SU-DHL-6 (cell line): Measurements from ENCODE around the gene TMEM187.

Source experiments
- H2AFZ ChIP-seq: fragments of 200-600 bp; sonication (generic); 2 replicates; pipeline ENCODE4 v1.6.1; 2014; ENCODE audit warnings: low read depth, mild to moderate bottlenecking, moderate library complexity, mixed read lengths, antibody characterized with exemption, low read length; ENCODE audit not compliant: severe bottlenecking
- H3F3A ChIP-seq: fragments of 200-600 bp; shearing (Covaris generic); 2 replicates; pipeline ENCODE4 v1.6.0; 2016; ENCODE audit warnings: antibody characterized with exemption, mild to moderate bottlenecking; ENCODE audit not compliant: insufficient read depth
- H3K27ac ChIP-seq: fragments of 200-600 bp; sonication (generic); 2 replicates; pipeline ENCODE4 v1.5.1; 2016; ENCODE audit warnings: low read depth, mild to moderate bottlenecking, low read length, moderate library complexity, mixed read lengths
- H3K27me3 ChIP-seq: fragments of 200-600 bp; sonication (generic), shearing (Covaris generic); 2 replicates; pipeline ENCODE4 v1.6.0; 2014; ENCODE audit warnings: mild to moderate bottlenecking, low read length
- H3K36me3 ChIP-seq: fragments of 200-600 bp; sonication (generic); 2 replicates; pipeline ENCODE4 v1.6.1; 2014; ENCODE audit warnings: mild to moderate bottlenecking, low read length, mixed read lengths
- H3K4me2 ChIP-seq: fragments of 300-600, 200-600 bp; shearing (Covaris generic), sonication (generic); 2 replicates; pipeline ENCODE4 v1.6.0; 2014; ENCODE audit warnings: low read length, low read depth, mild to moderate bottlenecking; ENCODE audit not compliant: poor library complexity, severe bottlenecking
- H3K4me3 ChIP-seq: fragments of 200-600 bp; sonication (generic); 2 replicates; pipeline ENCODE4 v1.5.1; 2014; ENCODE audit warnings: antibody characterized with exemption, low read length, mild to moderate bottlenecking, mixed read lengths; ENCODE audit not compliant: insufficient read depth, poor library complexity, severe bottlenecking
- H3K79me2 ChIP-seq: fragments of 200-600 bp; sonication (generic); 2 replicates; pipeline ENCODE4 v1.6.1; 2014; ENCODE audit warnings: mild to moderate bottlenecking, low read length, moderate library complexity; ENCODE audit not compliant: insufficient read depth
- H3K9ac ChIP-seq: fragments of 200-600 bp; sonication (generic); 2 replicates; pipeline ENCODE4 v1.7.0; 2014; ENCODE audit warnings: mild to moderate bottlenecking, low read length
- H3K9me2 ChIP-seq: fragments of 200-600 bp; sonication (generic); replicated peaks from 2 replicates; pipeline ENCODE4 v1.6.1; 2014; ENCODE audit warnings: low read length; ENCODE audit not compliant: insufficient read depth
- H3K9me3 ChIP-seq: fragments of 200-600 bp; sonication (generic); 2 replicates; pipeline ENCODE4 v1.6.1; 2014; ENCODE audit warnings: low read length, mixed read lengths; ENCODE audit not compliant: insufficient read depth
- H4K20me1 ChIP-seq: fragments of 200-600 bp; sonication (generic); 2 replicates; pipeline ENCODE4 v1.6.1; 2014; ENCODE audit warnings: low read depth, mild to moderate bottlenecking, antibody characterized with exemption, low read length, moderate library complexity, mixed read lengths
- EZH2phosphoT487 ChIP-seq: fragments of 200-600 bp; sonication (generic), shearing (Covaris generic); conservative IDR thresholded peaks from 2 replicates; pipeline ENCODE4 v1.6.1; 2018; ENCODE audit warnings: mild to moderate bottlenecking, antibody characterized with exemption, low read length, moderate library complexity, mixed read lengths
- TF ChIP-seq, protein P1 (sequence below): fragments of 200-600 bp; sonication (generic); IDR thresholded peaks from one replicate; pipeline ENCODE4 v1.5.1; 2017; ENCODE audit warnings: antibody characterized with exemption, mild to moderate bottlenecking, low read length, moderate library complexity; ENCODE audit not compliant: insufficient read depth, poor library complexity, severe bottlenecking

TMEM187 gene

DNA sequence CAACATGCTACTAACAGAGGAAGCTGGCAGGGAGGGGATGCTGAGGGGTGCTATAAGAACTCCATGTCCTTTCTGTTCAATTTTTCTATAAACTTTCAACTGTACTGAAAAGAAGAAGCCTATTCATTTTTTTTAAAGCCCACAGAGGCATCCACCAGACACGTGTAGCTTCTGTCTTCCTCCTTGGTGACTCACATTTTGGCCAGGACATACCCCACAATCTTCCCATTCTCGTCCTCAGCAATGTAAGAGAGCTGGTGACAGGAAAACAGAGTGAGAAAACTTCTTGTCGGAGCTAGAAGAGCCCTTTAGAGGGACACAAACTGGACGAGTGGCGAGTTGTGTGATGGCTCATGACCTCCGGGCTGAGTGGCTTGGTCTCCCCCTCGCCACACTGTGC, 38.8 kb upstream of the TMEM187 start:
- peaks cover 11% of the 10 kb centered on the region for H3F3A ChIP-seq
- TF ChIP-seq, protein P1, sequence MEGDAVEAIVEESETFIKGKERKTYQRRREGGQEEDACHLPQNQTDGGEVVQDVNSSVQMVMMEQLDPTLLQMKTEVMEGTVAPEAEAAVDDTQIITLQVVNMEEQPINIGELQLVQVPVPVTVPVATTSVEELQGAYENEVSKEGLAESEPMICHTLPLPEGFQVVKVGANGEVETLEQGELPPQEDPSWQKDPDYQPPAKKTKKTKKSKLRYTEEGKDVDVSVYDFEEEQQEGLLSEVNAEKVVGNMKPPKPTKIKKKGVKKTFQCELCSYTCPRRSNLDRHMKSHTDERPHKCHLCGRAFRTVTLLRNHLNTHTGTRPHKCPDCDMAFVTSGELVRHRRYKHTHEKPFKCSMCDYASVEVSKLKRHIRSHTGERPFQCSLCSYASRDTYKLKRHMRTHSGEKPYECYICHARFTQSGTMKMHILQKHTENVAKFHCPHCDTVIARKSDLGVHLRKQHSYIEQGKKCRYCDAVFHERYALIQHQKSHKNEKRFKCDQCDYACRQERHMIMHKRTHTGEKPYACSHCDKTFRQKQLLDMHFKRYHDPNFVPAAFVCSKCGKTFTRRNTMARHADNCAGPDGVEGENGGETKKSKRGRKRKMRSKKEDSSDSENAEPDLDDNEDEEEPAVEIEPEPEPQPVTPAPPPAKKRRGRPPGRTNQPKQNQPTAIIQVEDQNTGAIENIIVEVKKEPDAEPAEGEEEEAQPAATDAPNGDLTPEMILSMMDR: no peak
- TF ChIP-seq EZH2phosphoT487: no peak

GRCh38 chrX:153934148-153934761, 38.3 kb upstream of the TMEM187 start:
- Histone ChIP-seq H3K9ac (peak overlapping the region; percentile 96), H3K79me2 (peaks cover 19% of the 10 kb centered on the region), H3F3A (peaks cover 6% of the 10 kb centered on the region; the same call in 1 of the 2 replicates), H3K36me3 (no peaks in the 10 kb centered on the region), H3K4me3 (peak overlapping the region; percentile 84), H3K4me2 (peak overlapping the region; percentile 93), H3K9me3 (no peaks in the 10 kb centered on the region), H3K9me2 (no peaks in the 10 kb centered on the region), H4K20me1 (no peaks in the 10 kb centered on the region), H3K27ac (peak overlapping the region; percentile 51), H3K27me3 (no peaks in the 10 kb centered on the region), H2AFZ (no peak overlapping the region)
- no peak for TF ChIP-seq EZH2phosphoT487
- TF ChIP-seq, protein P1: no peak

More for the DNA sequence above, 38.8 kb upstream of the TMEM187 start:
- peak overlapping the region; percentile 84 for H3K4me3 ChIP-seq
- no peaks in the 10 kb centered on the region for H3K27me3 ChIP-seq
- no peaks in the 10 kb centered on the region for H3K9me2 ChIP-seq
- H3K4me2 ChIP-seq: peak overlapping the region; percentile 93
- no peaks in the 10 kb centered on the region for H3K9me3 ChIP-seq
- H2AFZ ChIP-seq: no peak overlapping the region
- H3K79me2 ChIP-seq: peaks cover 19% of the 10 kb centered on the region
- H3K36me3 ChIP-seq: no peaks in the 10 kb centered on the region
- H3K27ac ChIP-seq: peak overlapping the region; percentile 51; the same call in 1 of the 2 replicates
- peak overlapping the region; percentile 96 for H3K9ac ChIP-seq
- no peaks in the 10 kb centered on the region for H4K20me1 ChIP-seq

GRCh38 chrX:153934762-153935325, 37.7 kb upstream of the TMEM187 start, which contains the start of gene NAA10:
NAA10 (minus strand) TSS chrX:153935037; CDS start chrX:153934904, 133 bp downstream.
- Histone ChIP-seq H3K27ac (peak within 1 kb of the TSS; percentile 51), H3K79me2 (peaks cover 19% of the 10 kb centered on the region), H3K27me3 (no peaks in the 10 kb centered on the region), H3K4me2 (peak within 1 kb of the TSS; percentile 93), H3K9me3 (no peaks in the 10 kb centered on the region), H3K4me3 (peak within 1 kb of the TSS; percentile 84), H3K9ac (peak within 1 kb of the TSS; percentile 96), H3K36me3 (no peaks in the 10 kb centered on the region), H4K20me1 (no peaks in the 10 kb centered on the region), H3F3A (0 out of 2 replicates have a peak, but pooled peaks cover 5% of the 10 kb centered on the region), H3K9me2 (no peaks in the 10 kb centered on the region), H2AFZ (peak within 1 kb of the TSS; percentile 85)
- TF ChIP-seq, protein P1: no peak
- TF ChIP-seq EZH2phosphoT487: no peak
